Neural crest cell (in vitro differentiated cells): Measurements from ENCODE around the gene RAMP3. TPM values are rescaled to one million over a fixed set of nuclear protein-coding genes. Genes with fewer than 3 reads are reported as not detected.
"Not testable (repeated sequence)": the region's sequence is repeated elsewhere in the genome, so short reads cannot be mapped to it uniquely, and the experiment has no call there.

Experiments
- DNase-seq: peaks from one replicate; pipeline ENCODE4 v3.0.0; 2021; ENCODE audit warnings: low read depth, mixed read lengths, low spot score
- H3K27ac Mint-ChIP-seq: one replicate; pipeline ENCODE4 v1.8.0; 2021; ENCODE audit warnings: mild to moderate bottlenecking, mixed read lengths; ENCODE audit not compliant: unreplicated experiment
- H3K27me3 Mint-ChIP-seq: 2 replicates; pipeline ENCODE4 v1.8.0; 2021; ENCODE audit warnings: low read depth, mild to moderate bottlenecking, mixed read lengths
- H3K36me3 Mint-ChIP-seq: 2 replicates; pipeline ENCODE4 v1.8.0; 2021; ENCODE audit warnings: low read depth, mild to moderate bottlenecking, mixed read lengths
- H3K4me1 Mint-ChIP-seq: 2 replicates; pipeline ENCODE4 v1.8.0; 2021; ENCODE audit warnings: mixed read lengths
- H3K4me3 Mint-ChIP-seq: one replicate; pipeline ENCODE4 v1.8.0; 2021; ENCODE audit warnings: mild to moderate bottlenecking, mixed read lengths
- H3K9me3 Mint-ChIP-seq: 2 replicates; pipeline ENCODE4 v1.8.0; 2021; ENCODE audit warnings: mixed read lengths
- CTCF ChIP-seq: fragments of 200-600 bp; sonication (generic); conservative IDR thresholded peaks from 2 replicates; pipeline ENCODE4 v1.5.0; 2021; ENCODE audit warnings: antibody characterized with exemption, mild to moderate bottlenecking
- total RNA-seq: library from RNA; stranded (reverse); gene quantifications from 2 replicates; pipeline ENCODE4 v1.2.1, GENCODE V29; 2021

RAMP3 gene
- total RNA-seq, 1 donor from 2014 or later = not detected

DNA sequence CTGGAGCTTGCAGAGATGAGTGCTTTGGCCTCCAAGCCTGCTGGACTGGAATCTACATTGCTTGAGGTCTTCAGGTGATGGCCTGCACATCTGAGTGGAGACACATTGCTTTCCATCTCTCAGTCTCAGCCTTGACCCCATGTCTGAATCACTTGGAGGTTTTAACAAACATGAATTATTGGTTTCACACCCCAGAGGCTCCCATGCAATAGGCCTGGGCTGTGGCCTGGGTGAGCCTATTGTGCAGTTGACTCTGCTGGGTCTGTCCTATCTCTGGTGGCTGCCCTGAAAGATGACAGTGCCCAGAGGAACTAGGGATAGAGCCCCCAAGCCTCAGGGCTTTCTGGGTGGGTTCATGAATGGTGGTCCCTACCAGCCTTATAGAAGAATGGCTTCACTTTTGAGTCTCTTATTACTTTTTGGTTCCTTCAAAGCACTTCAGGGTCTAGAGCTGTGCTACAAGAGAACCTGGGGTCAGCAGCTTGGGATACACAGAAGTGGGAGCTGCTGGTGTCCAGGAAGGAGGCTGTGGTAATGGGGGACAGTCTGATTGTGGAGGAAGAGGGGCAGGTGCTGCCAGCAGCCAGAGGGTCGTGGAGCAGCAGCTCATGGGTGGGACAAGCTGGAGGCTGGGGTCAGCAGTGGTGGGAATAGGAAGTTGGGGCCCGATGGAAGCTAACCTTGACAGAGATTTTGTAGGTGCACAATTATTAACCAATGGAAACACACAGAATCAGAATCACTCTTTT lies 5.5 kb downstream of the RAMP3 start:
- DNase-seq = no peak
- H3K4me1 Mint-ChIP-seq = peaks cover 11% of the 10 kb centered on the region
- peak overlapping the region; percentile 43 for H3K27ac Mint-ChIP-seq
- H3K9me3 Mint-ChIP-seq = peaks cover 8% of the 10 kb centered on the region
- TF ChIP-seq CTCF = no peak
- peaks cover 50% of the 10 kb centered on the region for H3K27me3 Mint-ChIP-seq
- H3K4me3 Mint-ChIP-seq = no peak overlapping the region
- peaks cover 3% of the 10 kb centered on the region for H3K36me3 Mint-ChIP-seq

- H3K4me3 Mint-ChIP-seq = no peak overlapping the region
- TF ChIP-seq CTCF = no peak
- H3K27ac Mint-ChIP-seq = no peak overlapping the region
- H3K9me3 Mint-ChIP-seq = peaks cover 5% of the 10 kb centered on the region
- H3K36me3 Mint-ChIP-seq = peaks cover 1% of the 10 kb centered on the region
- DNase-seq = no peak
- H3K27me3 Mint-ChIP-seq = peaks cover 44% of the 10 kb centered on the region
- peaks cover 11% of the 10 kb centered on the region for H3K4me1 Mint-ChIP-seq
These were observed 6.1 kb downstream of the RAMP3 start for GRCh38 chr7:45163692-45164052.

GRCh38 chr7:45164271-45164670 lies 6.7 kb downstream of the RAMP3 start:
- not testable (repeated sequence) for DNase-seq, H3K9me3 Mint-ChIP-seq, H3K4me3 Mint-ChIP-seq, H3K27ac Mint-ChIP-seq, H3K36me3 Mint-ChIP-seq
- H3K4me1 Mint-ChIP-seq = peaks cover 11% of the 10 kb centered on the region
- peaks cover 38% of the 10 kb centered on the region for H3K27me3 Mint-ChIP-seq

GRCh38 chr7:45165857-45166256 lies 8.3 kb downstream of the RAMP3 start:
- TF ChIP-seq CTCF = no peak
- H3K27me3 Mint-ChIP-seq = peaks cover 30% of the 10 kb centered on the region
- H3K4me1 Mint-ChIP-seq = peaks cover 5% of the 10 kb centered on the region
- H3K27ac Mint-ChIP-seq = no peak overlapping the region
- H3K9me3 Mint-ChIP-seq = peaks cover 9% of the 10 kb centered on the region
- no peak overlapping the region for H3K4me3 Mint-ChIP-seq
- DNase-seq = no peak
- H3K36me3 Mint-ChIP-seq = no peaks in the 10 kb centered on the region

- H3K4me3 Mint-ChIP-seq = no peak overlapping the region
- TF ChIP-seq CTCF = no peak
- peaks cover 6% of the 10 kb centered on the region for H3K9me3 Mint-ChIP-seq
- no peaks in the 10 kb centered on the region for H3K36me3 Mint-ChIP-seq
- H3K27ac Mint-ChIP-seq = no peak overlapping the region
- peaks cover 2% of the 10 kb centered on the region for H3K27me3 Mint-ChIP-seq
- H3K4me1 Mint-ChIP-seq = no peaks in the 10 kb centered on the region
- no peak for DNase-seq
These were observed 14.4 kb downstream of the RAMP3 start for GRCh38 chr7:45171946-45172345.

GRCh38 chr7:45173596-45174327 lies 16.2 kb downstream of the RAMP3 start:
- peaks cover 3% of the 10 kb centered on the region for H3K9me3 Mint-ChIP-seq
- no peak for TF ChIP-seq CTCF
- H3K4me3 Mint-ChIP-seq = no peak overlapping the region
- no peaks in the 10 kb centered on the region for H3K36me3 Mint-ChIP-seq
- H3K27me3 Mint-ChIP-seq = no peaks in the 10 kb centered on the region
- H3K4me1 Mint-ChIP-seq = no peaks in the 10 kb centered on the region
- DNase-seq = no peak
- H3K27ac Mint-ChIP-seq = no peak overlapping the region
